HL-60/S4 treated with retinoic acid at 250 ng/mL for 4 days and 3 days (cell line): ENCODE results near the gene PTBP2.

Source experiments
- in situ Hi-C: fragments of 300-500 bp; cut with MboI; formaldehyde crosslinking; loops from 2 replicates; pipeline ENCODE4 v1.7.0; 2022; ENCODE audit warnings: low sequenced_read_pairs

PTBP2 gene

DNA sequence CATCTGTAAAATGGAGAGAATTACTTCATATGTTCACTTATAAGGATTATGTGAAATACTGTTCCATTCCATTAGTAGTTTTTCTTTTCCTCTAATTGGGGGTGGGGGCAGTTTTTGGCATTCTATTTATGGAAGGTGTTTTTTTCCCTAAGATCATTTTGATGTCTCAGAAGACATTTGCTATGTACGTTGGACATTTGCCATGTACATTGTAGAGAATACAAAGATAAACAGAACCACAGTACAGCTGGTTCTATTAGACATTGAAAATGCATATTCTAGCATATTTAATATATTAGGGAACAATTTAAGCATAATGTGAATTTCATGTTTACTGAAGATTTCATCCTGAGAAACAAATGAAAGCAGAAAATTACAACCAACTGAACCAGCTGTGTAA is 98.5 kb downstream of the PTBP2 start:
- in situ Hi-C loops = no loop called here

DNA sequence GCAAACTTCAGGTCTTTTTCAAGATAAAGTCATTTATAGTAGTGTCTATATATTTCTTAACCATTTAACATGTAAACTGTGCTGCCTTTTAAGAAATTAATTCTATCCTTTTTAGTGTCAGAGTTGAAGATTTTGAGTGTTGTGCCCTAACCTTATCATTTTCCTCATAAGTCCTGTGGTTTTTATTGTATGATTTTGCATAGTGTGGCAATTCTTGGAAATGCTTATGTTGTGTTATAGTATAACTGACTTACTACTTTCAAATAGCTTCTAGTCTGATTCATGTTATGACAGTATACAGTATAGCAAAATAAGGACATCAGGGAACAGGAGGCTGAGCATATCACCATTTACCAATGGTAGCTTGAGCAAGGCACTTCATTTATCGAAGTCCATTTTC is 99.1 kb downstream of the PTBP2 start:
- in situ Hi-C loops = no loop called here

DNA sequence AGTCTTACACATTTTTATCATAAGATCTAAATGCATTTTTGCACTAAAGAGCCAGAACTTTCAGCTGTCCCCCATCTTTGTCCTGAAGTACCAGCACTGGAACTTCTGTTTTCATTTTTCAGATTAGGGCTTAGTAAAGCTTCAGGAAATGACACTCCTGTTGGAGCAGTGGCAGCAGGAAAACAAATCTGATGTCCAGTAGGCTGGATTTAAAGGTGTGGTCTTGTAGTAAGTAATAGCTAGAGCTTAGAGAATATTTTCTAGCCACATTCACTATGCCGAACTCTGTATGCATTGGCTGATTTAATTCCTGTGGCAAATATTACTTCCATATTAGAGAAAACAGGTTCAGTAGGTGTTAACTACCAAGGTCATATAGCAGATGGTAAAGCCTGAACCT is 103.6 kb downstream of the PTBP2 start:
- in situ Hi-C loops = loop anchor here (25.0 kb wide), 1 partner anchor 563 kb away; no protein-coding TSS in a partner anchor

DNA sequence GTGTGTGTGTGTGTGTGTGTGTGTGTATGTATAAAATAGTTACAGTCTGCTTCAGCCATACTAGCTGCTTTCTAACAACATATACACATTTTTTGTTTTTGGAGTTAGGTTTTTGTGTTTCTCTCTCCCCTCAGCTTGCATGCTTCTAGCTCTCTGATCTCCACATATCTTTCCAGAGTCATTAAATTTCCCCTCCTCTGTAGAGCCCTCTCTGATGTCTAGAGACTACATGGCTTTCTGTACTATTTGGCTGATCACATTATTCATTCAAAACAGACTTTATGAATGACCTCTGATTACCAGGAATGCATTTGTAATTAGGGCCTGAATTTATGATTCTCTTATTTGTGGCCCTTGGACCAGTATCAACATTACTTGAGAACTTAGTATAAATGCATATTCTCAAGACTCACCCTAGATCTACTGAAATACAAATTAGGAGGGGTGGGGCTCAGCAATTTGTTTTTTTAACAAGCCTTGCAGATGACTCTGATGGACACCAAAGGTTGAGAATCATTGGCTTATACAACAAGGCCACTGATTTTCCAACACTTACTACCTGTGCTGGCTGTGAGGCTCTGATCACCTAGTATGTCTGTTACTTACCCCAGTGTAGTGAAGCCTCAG is 104.5 kb downstream of the PTBP2 start:
- in situ Hi-C loops = loop anchor here (25.0 kb wide), 1 partner anchor 564 kb away; no protein-coding TSS in a partner anchor

DNA sequence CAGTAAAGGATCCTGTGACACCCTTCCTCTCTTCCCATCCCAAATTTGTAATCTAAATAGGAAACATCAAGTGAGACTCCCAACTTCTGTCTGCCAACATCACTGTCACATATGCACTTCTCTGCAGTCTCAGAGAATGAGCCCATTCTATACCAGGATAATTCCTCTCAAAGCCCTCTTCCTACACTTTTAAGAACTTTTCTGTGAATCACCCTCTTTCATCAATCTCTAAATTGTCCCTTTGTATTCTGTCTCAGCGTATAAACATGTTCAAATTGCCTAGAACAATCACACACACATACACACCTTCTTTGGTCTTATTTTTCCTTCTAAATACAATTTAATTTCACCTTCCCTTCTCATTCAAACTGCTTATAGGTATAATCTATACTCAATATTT is 111.8 kb downstream of the PTBP2 start:
- in situ Hi-C loops = loop anchor here (25.0 kb wide), 1 partner anchor 571 kb away; no protein-coding TSS in a partner anchor

DNA sequence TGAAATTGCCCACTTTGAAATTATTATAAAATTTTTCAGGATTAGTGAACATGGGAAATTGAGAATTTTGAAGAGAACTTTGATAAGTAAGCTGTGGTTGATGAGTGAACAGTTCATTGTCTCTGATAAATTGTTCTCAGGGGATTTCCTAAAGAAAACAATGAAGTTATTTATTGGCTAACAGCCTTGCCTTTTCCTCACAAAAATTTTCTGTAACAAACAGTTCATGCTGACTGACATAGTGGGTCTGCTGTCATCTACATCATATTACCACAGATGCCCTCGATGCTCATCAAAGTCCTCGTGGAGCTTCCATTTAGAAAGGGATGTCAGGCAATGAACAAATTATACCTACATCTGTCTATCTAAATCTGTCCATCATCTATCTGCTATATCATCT is 113.4 kb downstream of the PTBP2 start:
- in situ Hi-C loops = loop anchor here (25.0 kb wide), 1 partner anchor 573 kb away; no protein-coding TSS in a partner anchor

DNA sequence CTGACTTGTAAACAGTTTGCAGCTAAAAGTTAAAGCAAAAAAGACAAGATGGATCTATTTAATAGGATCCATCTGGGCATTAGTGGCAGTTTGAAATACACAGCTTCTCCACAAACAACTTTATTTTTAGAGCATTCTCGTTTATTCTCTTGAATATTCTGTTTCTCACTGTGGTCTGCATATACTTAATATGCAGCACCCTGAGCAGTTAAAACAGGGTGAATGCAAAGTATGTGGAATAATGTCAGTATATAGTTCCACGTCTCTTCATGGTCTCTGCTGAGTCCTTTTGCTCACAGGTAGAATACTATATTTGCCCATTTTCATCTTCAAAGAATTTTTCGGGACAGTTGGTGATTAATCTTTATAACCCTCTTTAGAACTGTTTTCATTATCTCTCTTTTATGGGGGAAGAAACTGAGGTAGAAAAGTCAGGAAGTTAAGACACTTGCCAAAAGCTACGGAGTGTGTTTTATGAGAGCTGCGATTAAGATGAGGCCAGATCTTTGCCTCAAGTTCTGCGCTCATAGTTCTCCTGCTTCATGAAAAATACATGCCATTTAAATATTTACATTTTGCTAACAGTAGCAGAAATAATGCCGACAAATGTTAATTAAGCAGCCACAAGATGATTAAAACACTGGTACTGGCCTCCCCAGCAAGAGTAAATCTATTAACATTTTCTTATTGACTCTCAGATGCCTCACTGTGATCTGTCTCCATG is 115.6 kb downstream of the PTBP2 start:
- in situ Hi-C loops = loop anchor here (25.0 kb wide), 1 partner anchor 575 kb away; no protein-coding TSS in a partner anchor

DNA sequence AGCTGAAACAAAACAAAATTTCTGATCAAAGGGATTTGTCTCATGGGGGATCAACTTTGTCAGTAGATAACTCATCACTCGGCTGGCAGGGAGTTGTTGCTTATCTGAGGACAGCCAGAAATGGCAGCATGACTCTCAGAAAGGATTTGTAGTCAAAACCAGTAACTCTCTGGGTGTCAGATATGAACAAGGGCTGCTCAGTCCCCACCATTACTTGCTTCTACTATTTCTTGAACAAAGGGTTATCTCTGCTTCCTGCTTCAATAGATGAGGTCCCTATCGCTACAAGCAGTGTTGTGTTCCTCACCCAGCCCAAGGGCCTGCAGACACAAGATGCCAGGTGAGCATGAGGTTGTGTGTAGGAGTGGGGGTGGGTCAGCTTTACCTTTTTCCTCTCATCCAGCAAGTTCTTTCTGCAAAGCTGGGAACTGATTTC is 116.2 kb downstream of the PTBP2 start:
- in situ Hi-C loops = loop anchor here (25.0 kb wide), 1 partner anchor 575 kb away; no protein-coding TSS in a partner anchor

DNA sequence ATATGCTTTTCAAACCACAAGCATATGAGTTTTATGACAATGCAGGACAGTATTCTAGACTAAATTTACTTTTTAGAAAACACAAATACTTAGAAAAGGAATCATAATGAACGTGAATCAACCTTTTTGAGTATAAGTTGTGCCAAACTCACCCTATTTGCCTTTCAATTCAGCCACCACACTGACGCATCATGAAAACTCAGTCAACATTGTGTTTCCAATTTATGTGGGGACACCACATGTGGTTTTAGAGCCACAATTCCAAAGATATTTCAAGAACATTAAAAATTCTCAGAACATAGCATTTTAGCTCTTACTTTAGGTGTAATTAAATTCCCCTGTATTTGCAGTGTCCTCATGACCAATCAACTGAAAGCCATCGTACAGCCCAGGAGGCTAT is 118.8 kb downstream of the PTBP2 start:
- in situ Hi-C loops = loop anchor here (25.0 kb wide), 1 partner anchor 578 kb away; no protein-coding TSS in a partner anchor

DNA sequence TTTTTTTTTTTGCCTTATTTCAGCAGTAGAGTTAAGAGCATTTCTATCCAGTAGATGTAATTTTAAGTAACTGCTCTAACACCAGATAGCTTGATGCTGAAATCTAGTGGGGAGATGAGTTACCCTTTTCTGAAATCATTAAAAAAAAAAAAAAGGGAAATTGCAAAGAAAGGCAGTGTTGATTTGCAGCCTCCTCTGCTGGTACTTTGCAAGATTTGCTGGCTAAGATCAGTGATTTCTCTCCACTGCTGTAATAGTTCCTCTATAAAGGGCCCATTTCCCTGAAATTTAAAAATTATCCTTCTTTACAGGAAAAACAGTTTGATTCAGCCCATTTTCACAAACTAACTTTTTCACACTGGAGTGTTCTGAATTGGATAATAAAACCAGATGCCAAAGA is 120.6 kb downstream of the PTBP2 start:
- in situ Hi-C loops = loop anchor here (25.0 kb wide), 1 partner anchor 580 kb away; no protein-coding TSS in a partner anchor

DNA sequence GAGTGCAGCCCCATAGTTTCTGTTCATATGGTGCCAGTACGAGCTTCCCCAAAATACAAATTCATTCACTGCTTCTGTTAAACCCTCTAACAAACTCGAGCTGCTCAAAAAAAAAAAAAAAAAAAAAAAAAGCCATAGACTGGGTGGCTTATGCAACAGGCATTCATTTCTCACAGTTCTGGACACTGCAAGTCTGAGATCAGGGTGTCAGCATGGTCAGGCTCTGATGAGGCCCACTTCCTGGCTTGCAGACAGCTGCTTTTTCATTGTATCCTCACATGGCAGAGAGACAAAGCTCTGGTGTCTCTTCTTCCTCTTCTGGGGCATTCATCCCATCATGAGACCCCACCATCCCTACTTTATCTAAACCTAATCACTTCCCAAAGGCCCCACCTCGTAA is 121.6 kb downstream of the PTBP2 start:
- in situ Hi-C loops = loop anchor here (25.0 kb wide), 1 partner anchor 581 kb away; no protein-coding TSS in a partner anchor

DNA sequence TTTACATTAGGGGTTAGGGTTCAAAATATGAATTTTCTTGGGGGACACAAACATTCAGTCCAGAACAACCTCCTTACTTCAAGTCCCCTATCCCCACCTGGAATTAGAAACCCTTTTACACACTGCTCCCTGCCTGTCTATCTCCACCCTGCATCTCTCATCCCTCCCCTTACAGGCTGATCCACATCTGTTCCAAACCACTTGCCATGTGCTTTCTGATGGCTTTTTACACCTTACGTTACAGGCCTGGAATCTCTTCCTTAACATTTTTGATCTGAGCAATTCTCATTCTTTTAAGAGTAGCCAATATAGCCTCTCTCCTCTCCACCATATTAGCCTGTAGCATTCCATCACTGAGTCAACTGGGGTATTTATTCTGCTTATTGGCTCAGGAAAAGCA is 122.0 kb downstream of the PTBP2 start:
- in situ Hi-C loops = loop anchor here (25.0 kb wide), 1 partner anchor 581 kb away; no protein-coding TSS in a partner anchor

DNA sequence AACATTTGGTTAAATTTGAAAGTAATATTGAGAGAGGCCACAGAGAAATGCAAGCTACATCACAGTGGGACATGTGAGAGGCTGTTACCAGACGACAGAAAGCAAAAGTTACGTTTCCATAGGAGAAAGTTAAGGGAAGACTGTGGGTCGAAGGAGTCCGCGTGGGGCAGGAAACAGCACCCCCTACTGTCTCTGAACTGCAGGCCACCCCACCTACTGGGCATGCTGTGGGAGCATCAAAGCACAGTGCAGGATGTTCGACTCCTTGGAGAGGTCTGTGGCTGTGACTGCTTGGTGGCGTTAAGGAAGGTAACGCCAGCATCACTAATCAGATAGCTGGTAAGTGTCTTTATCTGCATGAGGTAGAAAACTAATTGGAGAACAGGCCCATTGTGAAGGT is 123.9 kb downstream of the PTBP2 start:
- in situ Hi-C loops = loop anchor here (25.0 kb wide), 1 partner anchor 583 kb away; no protein-coding TSS in a partner anchor

DNA sequence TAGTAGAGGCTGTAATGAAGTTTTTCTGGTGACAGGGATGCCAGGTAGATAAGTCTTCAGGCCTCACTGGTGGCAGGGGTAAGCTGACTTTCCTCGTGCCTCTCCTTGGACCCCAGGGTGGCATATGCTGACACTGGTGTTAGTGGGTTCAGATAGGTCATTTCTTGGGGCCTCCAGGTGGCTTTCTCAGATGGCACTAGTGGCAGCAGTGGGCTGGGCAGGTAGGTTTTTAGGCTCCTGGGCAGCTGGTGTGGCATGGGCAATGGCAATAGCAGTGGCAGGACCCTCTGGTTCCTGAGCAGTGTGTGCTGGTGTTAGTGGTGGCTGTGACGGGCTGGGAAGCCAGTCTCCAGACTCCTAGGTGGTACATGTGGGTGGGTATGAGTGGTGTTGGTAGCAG is 140.3 kb downstream of the PTBP2 start:
- in situ Hi-C loops = no loop called here

DNA sequence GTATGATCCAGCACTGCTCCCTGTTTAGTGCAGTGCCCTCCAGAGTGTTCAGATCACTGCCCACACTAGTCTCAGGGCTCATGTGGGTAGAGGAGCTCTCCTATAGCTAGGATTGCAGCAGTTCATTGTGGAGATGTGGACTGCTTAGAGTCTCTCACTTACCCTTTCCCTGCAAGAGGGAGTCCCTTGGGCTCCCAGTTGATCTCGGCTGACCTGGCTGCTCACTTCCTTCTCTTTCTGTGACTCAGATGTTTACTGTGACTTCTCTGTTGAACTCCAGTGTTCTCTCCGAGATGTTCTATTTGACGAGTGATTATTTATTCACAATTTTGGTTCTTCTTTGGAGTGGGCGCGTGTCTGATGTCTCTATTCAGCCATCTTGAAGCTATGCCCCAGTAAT is 141.9 kb downstream of the PTBP2 start:
- in situ Hi-C loops = no loop called here
